Measurements from ENCODE around the gene CA7. TPM values are rescaled to one million over a fixed set of nuclear protein-coding genes. Genes with fewer than 3 reads are reported as not detected.

CA7 gene
- total RNA-seq, 4 donors from 2014 or later: not detected

DNA sequence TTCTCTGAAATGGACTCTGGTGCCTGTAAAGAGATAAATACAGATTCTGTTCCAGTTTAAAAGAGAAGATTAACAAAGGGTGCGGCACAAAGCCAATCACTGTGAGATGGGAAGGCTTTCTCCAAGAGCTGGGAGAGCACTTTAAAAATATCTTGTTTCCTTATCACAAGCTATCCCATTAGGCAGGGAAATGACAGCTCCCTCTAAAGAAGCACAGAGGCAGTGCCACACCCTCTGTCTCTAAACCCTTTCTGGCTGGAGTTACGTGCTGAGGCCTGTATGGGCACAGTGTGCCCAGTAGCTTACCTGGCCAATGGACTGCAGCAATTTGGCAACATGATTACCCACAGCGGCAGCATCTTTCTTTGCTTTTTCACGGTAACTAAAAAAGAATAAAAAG lies 33.8 kb upstream of the CA7 start:
- ATAC-seq (ENCODE audit: low FRiP score): no peak
- DNase-seq (ENCODE audit: low spot score): no peak
- TF ChIP-seq, protein P1, sequence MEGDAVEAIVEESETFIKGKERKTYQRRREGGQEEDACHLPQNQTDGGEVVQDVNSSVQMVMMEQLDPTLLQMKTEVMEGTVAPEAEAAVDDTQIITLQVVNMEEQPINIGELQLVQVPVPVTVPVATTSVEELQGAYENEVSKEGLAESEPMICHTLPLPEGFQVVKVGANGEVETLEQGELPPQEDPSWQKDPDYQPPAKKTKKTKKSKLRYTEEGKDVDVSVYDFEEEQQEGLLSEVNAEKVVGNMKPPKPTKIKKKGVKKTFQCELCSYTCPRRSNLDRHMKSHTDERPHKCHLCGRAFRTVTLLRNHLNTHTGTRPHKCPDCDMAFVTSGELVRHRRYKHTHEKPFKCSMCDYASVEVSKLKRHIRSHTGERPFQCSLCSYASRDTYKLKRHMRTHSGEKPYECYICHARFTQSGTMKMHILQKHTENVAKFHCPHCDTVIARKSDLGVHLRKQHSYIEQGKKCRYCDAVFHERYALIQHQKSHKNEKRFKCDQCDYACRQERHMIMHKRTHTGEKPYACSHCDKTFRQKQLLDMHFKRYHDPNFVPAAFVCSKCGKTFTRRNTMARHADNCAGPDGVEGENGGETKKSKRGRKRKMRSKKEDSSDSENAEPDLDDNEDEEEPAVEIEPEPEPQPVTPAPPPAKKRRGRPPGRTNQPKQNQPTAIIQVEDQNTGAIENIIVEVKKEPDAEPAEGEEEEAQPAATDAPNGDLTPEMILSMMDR (IDR thresholded peaks at IDR 0.05): no peak

DNA sequence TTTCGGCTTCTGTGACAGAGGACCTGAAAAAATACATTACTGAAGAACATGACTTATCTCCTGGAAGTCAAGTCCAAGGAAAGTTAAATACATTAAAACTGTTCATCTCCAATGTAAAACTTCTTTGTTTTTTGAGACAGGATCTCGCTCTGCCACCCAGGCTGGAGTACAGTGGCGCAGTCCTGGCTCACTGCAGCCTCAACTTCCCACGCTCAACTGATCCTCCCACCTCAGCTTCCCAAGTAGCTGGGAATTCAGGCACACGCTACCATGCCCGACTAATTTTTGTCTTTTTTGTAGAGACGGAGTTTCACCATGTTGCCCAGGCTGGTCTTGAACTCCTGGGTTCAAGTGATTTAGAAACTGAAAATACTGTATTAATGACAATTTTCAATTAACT lies 33.2 kb upstream of the CA7 start:
- no peak for ATAC-seq (ENCODE audit: low FRiP score)
- TF ChIP-seq, protein P1 (IDR thresholded peaks at IDR 0.05): no peak
- DNase-seq (ENCODE audit: low spot score): no peak

DNA sequence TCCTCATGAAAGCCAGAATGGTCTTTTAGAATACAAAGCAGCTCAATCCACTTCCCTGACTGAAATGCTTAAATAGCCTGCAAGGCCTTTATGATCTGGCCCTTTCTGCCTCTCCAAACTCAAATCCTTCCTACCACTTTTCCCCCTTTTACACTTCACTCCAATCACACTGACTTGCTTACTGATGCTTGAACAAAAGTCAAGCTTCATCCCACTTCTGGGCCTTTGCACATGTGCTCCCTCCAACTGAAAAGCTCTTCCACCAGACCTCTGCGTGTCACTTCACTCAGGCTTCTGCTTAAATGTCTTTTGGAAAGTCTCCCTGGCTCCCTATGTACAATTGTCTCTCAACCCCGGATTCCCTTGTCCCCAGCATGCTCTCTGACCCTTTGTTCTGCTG lies 29.5 kb upstream of the CA7 start:
- ATAC-seq (ENCODE audit: low FRiP score): no peak
- no peak for DNase-seq (ENCODE audit: low spot score)
- TF ChIP-seq, protein P1 (IDR thresholded peaks at IDR 0.05): no peak

DNA sequence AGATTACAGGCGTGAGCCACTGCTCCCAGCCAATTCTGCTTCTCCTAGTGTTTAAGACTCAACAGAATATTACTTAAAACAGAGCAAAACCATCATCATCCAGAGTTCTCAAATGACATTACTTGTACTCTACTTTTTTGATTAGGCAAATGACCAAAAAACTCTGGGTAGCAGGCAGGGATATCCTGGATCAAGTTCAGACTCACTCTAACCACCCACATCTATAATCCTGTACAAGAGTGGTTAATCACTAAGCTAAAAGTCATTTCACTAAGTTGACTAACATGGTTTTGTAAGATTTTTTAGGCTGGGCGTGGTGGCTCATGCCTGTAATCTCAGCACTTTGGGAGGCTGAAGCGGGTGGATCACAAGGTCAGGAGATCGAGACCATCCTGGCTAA lies 20.2 kb upstream of the CA7 start:
- ATAC-seq (ENCODE audit: low FRiP score) (no peak), DNase-seq (ENCODE audit: low spot score) (no peak)
- TF ChIP-seq, protein P1 (IDR thresholded peaks at IDR 0.05): no peak

DNA sequence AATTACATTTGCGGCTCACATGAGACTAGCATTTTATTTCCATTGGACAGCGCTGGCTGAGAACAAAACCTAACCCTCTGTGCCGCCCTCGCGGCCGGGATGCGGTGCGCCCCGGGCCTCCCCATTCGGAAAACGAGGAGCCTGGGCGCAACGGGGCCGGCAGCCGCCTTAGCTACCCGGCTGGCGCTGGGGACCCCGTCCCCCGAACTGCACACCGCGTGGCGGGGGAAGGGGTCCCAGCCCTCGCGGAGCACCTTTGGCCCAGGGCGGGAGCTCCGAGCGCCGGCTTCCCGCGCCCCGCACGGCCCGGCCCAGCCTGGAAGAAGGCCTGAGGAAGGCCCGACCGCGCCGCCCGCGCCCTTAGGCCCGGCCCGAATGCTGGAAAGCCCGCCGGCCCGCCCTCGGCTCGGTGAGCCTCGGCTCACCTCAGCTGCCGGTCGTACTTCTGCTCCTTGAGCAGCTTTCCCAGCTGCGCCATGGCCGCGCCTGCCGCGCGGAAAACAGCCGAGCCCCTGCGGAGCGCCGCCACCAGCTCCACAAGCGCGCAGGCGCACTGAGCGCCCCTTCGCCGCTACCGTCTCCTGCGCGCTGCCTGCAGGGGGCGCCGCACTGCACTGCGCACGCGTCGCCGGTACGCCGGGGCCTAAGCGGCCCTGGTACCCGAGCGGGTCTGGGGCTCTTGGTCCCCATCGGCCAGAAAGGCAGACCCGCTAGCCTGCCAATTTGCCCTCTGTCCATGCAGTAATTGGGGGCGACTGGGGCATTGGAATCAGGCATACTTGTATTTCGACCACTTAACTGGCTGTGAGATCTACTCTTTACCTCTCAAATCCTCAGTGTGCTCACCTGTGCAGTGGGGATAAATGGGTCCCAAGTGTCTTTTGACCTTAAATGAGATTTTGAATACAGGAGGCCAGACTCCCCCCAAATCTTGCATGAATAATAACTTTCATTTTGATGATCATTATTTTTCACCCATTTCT lies 13.5 kb upstream of the CA7 start, which contains the start of gene NAE1:
Gene NAE1, minus strand, starts transcription at position 555 of the 983 bp plus-strand sequence. Its CDS starts 77 bp downstream, at position 478.
- DNase-seq (ENCODE audit: low spot score) (no peak), ATAC-seq (ENCODE audit: low FRiP score) (peak; percentile 99)

DNA sequence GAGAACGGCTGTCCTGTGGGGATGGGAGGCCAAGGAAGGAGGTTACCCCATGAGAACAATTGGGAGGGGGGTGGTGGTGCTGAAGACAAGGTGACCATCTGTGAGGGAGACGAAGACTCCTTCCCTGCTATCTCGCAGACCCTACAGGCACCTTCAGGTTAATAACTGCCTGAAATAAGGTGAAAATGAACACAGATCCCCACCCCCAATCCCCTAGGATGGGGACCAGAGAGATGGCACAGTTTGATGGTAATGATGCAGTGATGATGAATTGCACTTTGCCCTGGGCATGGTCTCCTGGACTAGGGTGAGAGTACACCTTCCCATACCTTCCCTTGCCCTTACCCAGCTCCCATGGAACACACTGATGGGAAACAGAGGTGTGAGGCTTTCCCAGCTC lies 12.0 kb upstream of the CA7 start:
- TF ChIP-seq, protein P1 (IDR thresholded peaks at IDR 0.05): no peak
- DNase-seq (ENCODE audit: low spot score) (no peak), ATAC-seq (ENCODE audit: low FRiP score) (no peak)

More for the DNA sequence above, 13.5 kb upstream of the CA7 start, which contains the start of gene NAE1:
- TF ChIP-seq, protein P1 (IDR thresholded peaks at IDR 0.05): peak in 1 of 3 donors; percentile 74
